Astrocyte of the spinal cord (primary cell): ENCODE measurements around the gene ATP13A1.
"Not testable (repeated sequence)": the region's sequence is repeated elsewhere in the genome, so short reads cannot be mapped to it uniquely, and the experiment has no call there.

ENCODE experiments used
- DNase-seq: peaks from one replicate; pipeline ENCODE4 v3.0.0; 2011; ENCODE audit warnings: low read depth, low spot score
- H3K4me3 ChIP-seq: 2 replicates; pipeline ENCODE4 v1.5.1; 2011; ENCODE audit warnings: low read depth, mild to moderate bottlenecking, low read length, moderate library complexity
- in situ Hi-C: cut with HindIII; loops from 2 replicates; pipeline ENCODE4 v1.10.0; 2017; ENCODE audit warnings: low sequenced_read_pairs
- TF ChIP-seq, protein P1 (sequence below): IDR thresholded peaks from 2 replicates; pipeline ENCODE4 v1.5.1; 2012; ENCODE audit warnings: low read depth, mild to moderate bottlenecking, low read length, inconsistent platforms

ATP13A1 gene

DNA sequence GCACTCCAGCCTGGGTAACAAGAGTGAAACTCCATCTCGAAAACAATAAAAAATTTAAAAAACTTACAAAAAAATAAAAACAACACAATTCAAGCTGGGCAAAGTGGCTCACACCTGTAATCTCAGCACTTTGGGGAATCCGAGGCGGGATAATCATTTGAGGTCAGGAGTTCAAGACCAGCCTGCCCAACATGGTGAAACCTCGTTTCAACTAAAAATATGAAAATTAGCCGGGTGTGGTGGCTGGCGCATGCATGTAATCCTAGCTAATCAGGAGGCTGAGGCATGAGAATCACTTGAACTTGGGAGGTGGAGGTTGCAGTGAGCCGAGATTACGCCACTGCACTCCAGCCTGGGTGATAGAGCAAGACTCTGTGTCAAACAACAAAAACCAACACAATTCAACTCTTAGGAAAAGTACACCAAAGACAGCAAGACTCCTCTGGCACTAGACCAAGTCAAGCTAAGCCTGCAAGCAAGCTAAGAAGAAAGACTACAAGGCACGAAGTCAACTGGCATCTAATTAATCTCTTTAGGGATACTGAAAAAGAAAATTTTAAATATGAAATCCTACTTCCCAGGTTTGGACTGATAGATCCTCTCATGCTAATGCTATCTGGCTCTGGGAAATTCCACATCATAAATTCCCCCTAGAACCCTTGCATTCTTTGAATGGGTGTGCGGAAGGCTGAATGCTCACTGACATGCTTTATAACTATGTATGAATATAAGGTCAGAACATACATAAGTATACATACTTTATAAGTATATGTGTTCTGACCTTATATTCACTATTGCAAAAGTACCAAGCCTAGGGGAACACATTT lies 52.9 kb downstream of the ATP13A1 start:
- H3K4me3 ChIP-seq, result no peak overlapping the region
- DNase-seq, result no peak
- in situ Hi-C loops, result no loop called here
- TF ChIP-seq, protein P1, sequence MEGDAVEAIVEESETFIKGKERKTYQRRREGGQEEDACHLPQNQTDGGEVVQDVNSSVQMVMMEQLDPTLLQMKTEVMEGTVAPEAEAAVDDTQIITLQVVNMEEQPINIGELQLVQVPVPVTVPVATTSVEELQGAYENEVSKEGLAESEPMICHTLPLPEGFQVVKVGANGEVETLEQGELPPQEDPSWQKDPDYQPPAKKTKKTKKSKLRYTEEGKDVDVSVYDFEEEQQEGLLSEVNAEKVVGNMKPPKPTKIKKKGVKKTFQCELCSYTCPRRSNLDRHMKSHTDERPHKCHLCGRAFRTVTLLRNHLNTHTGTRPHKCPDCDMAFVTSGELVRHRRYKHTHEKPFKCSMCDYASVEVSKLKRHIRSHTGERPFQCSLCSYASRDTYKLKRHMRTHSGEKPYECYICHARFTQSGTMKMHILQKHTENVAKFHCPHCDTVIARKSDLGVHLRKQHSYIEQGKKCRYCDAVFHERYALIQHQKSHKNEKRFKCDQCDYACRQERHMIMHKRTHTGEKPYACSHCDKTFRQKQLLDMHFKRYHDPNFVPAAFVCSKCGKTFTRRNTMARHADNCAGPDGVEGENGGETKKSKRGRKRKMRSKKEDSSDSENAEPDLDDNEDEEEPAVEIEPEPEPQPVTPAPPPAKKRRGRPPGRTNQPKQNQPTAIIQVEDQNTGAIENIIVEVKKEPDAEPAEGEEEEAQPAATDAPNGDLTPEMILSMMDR, result no peak

DNA sequence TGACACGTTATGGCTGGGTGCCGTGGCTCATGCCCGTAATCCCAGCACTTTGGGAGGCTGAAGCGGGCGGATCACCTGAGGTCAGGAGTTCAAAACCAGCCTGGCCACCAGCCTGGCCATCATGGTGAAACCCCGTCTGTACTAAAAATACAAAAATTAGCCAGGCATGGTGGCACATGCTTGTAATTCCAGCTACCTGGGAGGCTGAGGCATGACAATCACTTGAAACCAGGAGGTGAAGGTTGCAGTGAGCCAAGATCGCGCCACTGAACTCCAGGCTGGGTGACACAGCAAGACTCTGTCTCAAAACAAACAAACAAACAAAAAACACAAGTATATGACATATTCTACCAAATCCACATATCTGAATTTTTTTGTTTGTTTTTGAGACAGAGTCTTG lies 56.8 kb downstream of the ATP13A1 start:
- DNase-seq, H3K4me3 ChIP-seq, in situ Hi-C loops: not testable (repeated sequence)

DNA sequence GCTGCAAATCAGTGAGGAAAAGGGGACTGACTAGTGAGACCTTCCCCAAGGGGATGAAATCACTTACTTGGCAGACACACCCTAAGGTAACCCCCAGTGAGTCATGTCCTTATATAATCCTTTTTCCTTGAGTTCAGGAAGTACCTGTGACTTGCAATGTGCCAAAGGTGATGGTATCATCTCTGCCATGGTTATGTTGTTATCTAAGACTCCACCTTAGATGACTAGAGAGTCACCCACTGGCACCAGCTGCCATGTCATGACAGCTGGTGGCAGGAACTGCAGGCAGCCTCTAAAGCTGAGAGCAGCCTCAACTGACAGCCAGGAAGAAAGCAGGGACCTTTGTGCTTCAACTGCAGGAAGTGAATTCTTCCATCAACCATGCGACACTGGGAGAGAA lies 57.5 kb downstream of the ATP13A1 start:
- TF ChIP-seq, protein P1, result no peak
- in situ Hi-C loops, result no loop called here
- no peak for DNase-seq
- H3K4me3 ChIP-seq, result no peak overlapping the region

DNA sequence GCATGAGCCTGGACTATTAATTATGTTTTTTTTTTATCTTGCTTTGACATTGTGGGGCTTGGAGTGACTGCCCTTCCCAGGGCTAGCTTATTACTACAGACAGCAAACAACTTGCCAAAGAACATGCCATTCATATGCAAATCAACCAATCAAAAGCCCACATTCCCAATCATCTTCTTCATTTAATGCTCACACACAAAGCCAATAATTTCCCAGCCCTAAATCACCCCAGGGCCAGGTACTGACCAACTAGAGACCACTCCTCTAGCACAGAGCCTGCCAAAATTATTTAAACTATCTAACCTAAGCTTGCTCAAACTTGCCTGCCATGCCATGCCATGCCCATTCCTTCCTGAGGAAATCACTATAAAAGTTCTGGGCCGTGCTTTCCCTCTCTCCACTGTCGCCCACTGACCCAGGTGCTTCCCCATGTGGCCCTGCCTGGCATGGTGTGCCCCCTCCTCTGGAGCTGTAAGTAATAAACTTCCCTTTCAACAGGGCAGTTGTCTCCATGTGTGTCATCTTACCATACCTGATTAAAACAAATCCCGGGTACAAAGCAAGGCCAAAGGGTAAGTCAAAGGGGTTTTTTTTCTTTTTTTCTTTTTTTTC lies 60.7 kb downstream of the ATP13A1 start:
- H3K4me3 ChIP-seq, result no peak overlapping the region
- in situ Hi-C loops, result no loop called here
- TF ChIP-seq, protein P1, result no peak
- no peak for DNase-seq

DNA sequence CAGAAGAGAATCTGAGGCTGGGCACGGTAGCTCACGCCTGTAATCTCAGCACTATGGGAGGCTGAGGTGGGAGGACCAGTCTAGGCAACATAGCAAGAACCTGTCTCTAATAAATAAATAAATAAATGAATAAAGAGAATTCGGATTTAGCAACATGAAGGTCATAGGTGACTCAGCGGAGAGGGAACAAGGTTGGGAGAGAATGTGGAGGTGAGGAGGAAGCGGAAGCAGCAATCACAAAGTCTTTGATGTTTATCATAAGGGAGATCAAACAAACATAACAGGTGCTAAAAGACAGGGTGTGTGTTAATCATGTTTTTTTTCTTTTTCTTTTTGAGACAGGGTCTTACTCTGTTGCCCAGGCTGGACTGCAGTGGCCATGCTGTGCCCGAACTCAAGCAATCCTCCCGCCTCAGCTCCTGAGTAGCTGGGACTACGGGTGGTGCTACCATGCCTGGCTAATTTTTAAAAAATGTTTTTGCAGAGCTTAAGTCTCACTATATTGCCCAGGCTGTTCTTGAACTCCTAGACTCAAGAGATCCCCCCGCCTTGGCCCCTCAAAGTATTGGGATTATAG lies 61.3 kb downstream of the ATP13A1 start:
- no peak for DNase-seq
- TF ChIP-seq, protein P1, result no peak
- no peak overlapping the region for H3K4me3 ChIP-seq
- in situ Hi-C loops, result no loop called here

DNA sequence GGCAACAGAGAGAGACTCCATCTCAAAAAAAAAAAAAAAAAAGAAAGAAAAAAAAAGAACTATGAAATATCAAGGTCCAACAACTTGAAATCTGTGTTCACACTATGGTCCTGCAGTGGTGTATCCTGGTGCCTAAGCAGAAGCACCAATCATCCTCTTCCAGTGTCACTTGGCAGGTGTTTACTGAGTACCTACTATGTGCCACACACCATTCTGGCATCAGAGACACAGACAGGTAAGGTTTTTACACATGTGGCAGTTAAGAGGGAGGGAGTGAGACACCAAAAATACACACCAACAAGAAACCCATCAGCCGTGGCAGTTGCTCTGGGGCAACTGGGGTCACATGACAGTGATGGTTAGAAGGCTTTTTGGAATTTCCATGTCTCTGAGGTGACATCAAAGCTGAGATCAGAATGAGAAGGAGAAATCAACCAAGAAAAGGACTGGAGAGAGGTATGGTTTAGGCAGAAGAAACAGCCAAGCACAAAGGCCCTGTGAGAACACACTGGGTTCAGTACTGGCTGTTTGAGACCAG lies 62.6 kb downstream of the ATP13A1 start:
- TF ChIP-seq, protein P1, result no peak
- in situ Hi-C loops, result no loop called here
- no peak for DNase-seq
- H3K4me3 ChIP-seq, result no peak overlapping the region

DNA sequence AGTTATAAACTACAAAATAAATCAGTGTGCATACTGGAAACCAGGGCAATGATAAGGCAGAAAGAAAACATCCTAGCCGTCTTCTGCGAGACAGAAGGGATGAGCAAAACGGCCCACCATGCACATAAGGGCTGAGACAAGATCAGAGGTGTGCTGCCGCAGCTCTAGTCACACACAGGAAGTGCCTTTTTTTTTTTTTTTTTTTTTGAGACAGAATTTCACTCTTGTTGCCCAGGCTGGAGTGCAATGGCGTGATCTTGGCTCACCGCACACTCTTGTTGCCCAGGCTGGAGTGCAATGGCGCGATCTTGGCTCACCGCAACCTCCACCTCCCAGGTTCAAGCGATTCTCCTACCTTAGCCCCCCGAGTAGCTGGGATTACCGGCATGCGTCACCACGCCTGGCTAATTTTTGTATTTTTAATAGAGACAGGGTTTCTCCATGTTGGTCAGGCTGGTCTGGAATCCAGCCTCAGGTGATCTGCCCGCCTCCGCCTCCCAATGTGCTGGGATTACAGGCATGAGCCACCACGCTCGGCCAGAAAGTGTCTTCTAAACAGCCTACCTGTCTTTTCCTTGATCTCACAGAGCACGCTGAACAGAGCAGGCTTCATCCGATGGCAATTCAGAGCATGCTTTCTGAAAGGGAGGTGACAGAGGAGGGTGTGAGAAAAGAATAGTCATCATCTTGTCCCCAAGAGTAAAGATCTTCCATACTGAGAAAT lies 64.6 kb downstream of the ATP13A1 start:
- in situ Hi-C loops, DNase-seq, H3K4me3 ChIP-seq: not testable (repeated sequence)
